ENCODE measurements around the gene PRKD1.

GRCh38 chr14:29716150-29716549 lies 211.5 kb downstream of the PRKD1 start:
- TF ChIP-seq, protein P1, sequence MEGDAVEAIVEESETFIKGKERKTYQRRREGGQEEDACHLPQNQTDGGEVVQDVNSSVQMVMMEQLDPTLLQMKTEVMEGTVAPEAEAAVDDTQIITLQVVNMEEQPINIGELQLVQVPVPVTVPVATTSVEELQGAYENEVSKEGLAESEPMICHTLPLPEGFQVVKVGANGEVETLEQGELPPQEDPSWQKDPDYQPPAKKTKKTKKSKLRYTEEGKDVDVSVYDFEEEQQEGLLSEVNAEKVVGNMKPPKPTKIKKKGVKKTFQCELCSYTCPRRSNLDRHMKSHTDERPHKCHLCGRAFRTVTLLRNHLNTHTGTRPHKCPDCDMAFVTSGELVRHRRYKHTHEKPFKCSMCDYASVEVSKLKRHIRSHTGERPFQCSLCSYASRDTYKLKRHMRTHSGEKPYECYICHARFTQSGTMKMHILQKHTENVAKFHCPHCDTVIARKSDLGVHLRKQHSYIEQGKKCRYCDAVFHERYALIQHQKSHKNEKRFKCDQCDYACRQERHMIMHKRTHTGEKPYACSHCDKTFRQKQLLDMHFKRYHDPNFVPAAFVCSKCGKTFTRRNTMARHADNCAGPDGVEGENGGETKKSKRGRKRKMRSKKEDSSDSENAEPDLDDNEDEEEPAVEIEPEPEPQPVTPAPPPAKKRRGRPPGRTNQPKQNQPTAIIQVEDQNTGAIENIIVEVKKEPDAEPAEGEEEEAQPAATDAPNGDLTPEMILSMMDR (IDR thresholded peaks at IDR 0.05): no peak
- no peak for TF ChIP-seq POLR2A (IDR thresholded peaks at IDR 0.05)

Measured in right lobe of liver (tissue), 4 donors.